Stimulated activated CD8-positive, alpha-beta memory T cell treated with anti-CD3 and anti-CD28 coated beads, Interleukin-7, amount 100 ng/mL, for 24 hours (primary cell): ENCODE measurements around the gene GLT6D1.

Source experiments
- DNase-seq: peaks from one replicate; pipeline ENCODE4 v3.0.0-alpha.2; 2020; ENCODE audit warnings: low read depth

GLT6D1 gene

GRCh38 chr9:135584371-135584770 lies 55.0 kb downstream of the GLT6D1 start:
- DNase-seq = no peak

DNA sequence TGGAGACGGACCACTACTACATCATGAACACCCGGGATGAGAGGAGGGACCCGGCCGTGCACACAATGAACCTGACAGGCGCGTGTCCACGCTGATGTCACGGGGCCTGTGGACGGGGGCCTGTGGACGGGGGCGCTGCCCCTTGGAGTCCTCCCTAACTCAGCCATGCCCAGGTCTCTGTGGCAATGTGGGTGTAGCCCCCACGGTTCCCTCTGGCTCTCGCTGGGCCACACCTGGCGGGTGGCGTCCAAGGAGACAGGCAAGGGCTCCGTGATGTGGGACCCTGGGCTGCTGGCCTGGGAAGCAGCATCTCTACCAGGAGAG lies 55.7 kb downstream of the GLT6D1 start:
- DNase-seq = no peak

GRCh38 chr9:135582966-135583687 lies 56.2 kb downstream of the GLT6D1 start:
- no peak for DNase-seq

GRCh38 chr9:135582541-135582940 lies 56.8 kb downstream of the GLT6D1 start:
- DNase-seq = no peak

- DNase-seq = no peak
These were observed 57.5 kb downstream of the GLT6D1 start for GRCh38 chr9:135581636-135582426.

GRCh38 chr9:135580664-135581380 lies 58.5 kb downstream of the GLT6D1 start:
- DNase-seq = no peak

DNA sequence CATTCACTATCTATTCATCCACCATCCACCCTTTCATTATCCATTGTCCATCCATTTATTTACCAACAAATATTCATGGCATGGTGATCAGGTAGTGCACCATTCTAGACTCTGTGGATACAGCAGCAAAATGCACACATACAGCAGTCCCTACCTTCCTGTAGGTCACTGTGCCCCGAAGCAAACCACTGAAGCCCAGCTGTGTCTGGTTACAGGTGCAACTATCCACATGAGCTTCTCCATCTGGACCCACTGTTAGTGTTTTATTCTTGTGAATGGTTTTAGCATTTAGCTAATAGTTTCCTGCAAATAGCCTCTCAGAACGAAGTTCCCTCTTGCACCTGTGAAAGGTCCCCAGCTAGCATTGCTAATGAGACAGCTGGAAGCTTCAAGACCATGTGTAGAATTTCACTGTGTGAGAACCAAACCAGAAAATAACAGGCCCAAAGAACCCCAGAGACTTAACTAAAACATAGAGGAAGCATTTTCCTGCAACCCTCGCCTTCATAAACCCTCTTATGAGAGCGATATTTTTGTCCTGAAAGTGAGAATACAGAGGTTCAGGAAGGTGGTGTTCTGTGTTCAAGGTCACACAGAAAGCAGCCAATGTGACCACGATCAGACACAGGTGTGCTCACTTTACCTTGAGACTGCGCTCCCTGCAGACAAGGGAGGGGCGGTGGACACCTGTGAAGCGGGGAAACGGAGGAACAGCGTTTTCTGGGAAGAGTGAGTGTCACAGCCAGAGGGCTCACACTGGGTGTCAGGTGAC lies 59.3 kb downstream of the GLT6D1 start:
- DNase-seq = no peak

GRCh38 chr9:135579356-135579755 lies 60.0 kb downstream of the GLT6D1 start:
- no peak for DNase-seq

DNA sequence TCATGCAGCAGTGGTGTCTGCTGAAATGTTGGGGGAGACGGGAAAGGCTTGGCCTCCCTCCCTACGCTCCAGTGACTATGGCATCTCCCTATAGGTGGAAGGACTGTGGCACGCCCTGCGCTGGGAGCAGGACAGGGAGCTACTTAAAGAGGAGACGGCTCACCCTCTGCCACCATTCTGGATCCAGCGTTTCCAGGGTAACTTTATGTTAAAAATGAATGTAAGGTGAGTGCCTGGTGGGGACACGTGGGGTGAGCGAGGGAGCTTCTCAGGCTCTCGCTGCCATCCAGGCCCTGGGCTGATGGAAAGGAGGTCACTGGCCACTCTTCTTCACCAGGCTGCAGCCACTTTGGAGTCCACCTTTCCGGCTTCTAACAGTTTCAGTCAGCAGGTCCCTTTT lies 62.1 kb downstream of the GLT6D1 start:
- no peak for DNase-seq

GRCh38 chr9:135575995-135576631 lies 63.2 kb downstream of the GLT6D1 start:
- DNase-seq = no peak

DNA sequence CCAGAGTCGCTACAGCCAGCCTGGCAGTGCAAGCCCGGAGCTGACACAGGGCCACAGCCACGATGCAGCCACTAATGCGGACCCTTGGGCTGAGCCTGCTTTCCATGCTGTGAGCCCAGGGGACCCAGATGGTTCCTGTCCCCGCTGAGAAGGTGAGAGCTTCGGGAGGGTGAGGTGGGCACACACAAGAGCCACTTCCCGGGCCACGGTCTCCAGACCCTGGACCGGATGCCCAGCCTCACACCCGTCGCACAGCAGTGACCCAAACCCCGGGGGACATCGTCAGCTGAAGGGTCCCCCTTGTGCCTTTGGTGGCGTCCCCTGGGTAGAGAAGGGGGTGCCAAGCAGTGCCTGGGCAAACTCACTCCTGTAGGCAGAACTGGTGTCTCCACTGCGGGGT lies 64.4 kb downstream of the GLT6D1 start:
- DNase-seq = no peak

DNA sequence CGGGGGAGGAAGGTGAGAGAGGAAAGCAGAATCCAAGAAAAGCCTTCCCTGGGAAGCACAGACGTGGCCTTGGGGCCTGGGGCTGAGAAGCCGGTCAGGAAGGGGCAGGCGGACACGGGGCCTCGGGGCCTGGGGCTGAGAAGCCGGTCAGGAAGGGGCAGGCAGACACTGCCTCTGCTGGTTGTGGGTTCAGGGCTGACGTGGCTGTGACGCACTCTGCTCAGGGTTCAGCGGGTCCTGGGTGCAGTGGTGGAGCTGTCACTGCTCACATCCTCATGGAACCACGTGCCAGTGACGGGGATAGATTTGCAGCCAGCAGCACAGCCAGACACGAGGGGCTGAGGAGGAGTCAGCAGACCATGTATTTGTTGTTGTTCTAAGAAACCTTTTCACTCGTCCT lies 65.0 kb downstream of the GLT6D1 start:
- DNase-seq = no peak
